NOMO-1 treated with DMSO at 0.1 percent for 48 hours (cell line): ENCODE measurements around the gene GSG1L.
A peak's percentile ranks its signal among the peaks of the same experiment; 100 is the strongest.
"Not testable (repeated sequence)": the region's sequence is repeated elsewhere in the genome, so short reads cannot be mapped to it uniquely, and the experiment has no call there.

Source experiments
- DNase-seq: peaks from one replicate; lab custom pipeline; 2025; ENCODE audit not compliant: unreplicated experiment; lab: John Stamatoyannopoulos, UW

GSG1L gene

GRCh38 chr16:27984121-27984520 is 79.4 kb downstream of the GSG1L start:
- no peak for DNase-seq

GRCh38 chr16:27983244-27983643 is 80.3 kb downstream of the GSG1L start:
- DNase-seq = no peak

GRCh38 chr16:27982184-27982583 is 81.3 kb downstream of the GSG1L start:
- DNase-seq = no peak

GRCh38 chr16:27980919-27981700 is 82.4 kb downstream of the GSG1L start:
- no peak for DNase-seq

- no peak for DNase-seq
Measured at GRCh38 chr16:27980076-27980775, 83.3 kb downstream of the GSG1L start.

GRCh38 chr16:27979668-27980067 is 83.8 kb downstream of the GSG1L start:
- not testable (repeated sequence) for DNase-seq

GRCh38 chr16:27978876-27979275 is 84.6 kb downstream of the GSG1L start:
- DNase-seq = no peak

- DNase-seq = no peak
Measured at GRCh38 chr16:27977966-27978365, 85.5 kb downstream of the GSG1L start.

GRCh38 chr16:27976990-27977389 is 86.5 kb downstream of the GSG1L start:
- no peak for DNase-seq

GRCh38 chr16:27974896-27975540 is 88.5 kb downstream of the GSG1L start:
- DNase-seq = no peak

GRCh38 chr16:27973678-27974077 is 89.8 kb downstream of the GSG1L start:
- DNase-seq = no peak

- DNase-seq = peak; percentile 12
Measured at GRCh38 chr16:27972500-27972899, 91.0 kb downstream of the GSG1L start.

GRCh38 chr16:27969574-27969973 is 93.9 kb downstream of the GSG1L start:
- no peak for DNase-seq

GRCh38 chr16:27967169-27967568 is 96.3 kb downstream of the GSG1L start:
- DNase-seq = no peak

- DNase-seq = no peak
Measured at GRCh38 chr16:27966756-27967155, 96.8 kb downstream of the GSG1L start.

- no peak for DNase-seq
Measured at GRCh38 chr16:27965801-27966200, 97.7 kb downstream of the GSG1L start.

- DNase-seq = no peak
Measured at GRCh38 chr16:27963471-27963965, 100.0 kb downstream of the GSG1L start.

GRCh38 chr16:27962197-27962596 is 101.3 kb downstream of the GSG1L start:
- no peak for DNase-seq

- no peak for DNase-seq
Measured at GRCh38 chr16:27961296-27961620, 102.3 kb downstream of the GSG1L start.

- no peak for DNase-seq
Measured at GRCh38 chr16:27960619-27961295, 102.8 kb downstream of the GSG1L start.

GRCh38 chr16:27959914-27960313 is 103.6 kb downstream of the GSG1L start:
- no peak for DNase-seq
